Hair follicular keratinocyte (primary cell): ENCODE measurements around the gene SSU72. TPM values are rescaled to one million over a fixed set of nuclear protein-coding genes. Genes with fewer than 3 reads are reported as not detected.

Experiments
- total RNA-seq: library from RNA; depleted of rRNA; stranded (reverse); fragments of >200 nt; gene quantifications from 2 replicates; pipeline ENCODE4 v1.2.3, GENCODE V29; 2015

SSU72 gene
- total RNA-seq, result 130 and 156 TPM in 2 replicates

DNA sequence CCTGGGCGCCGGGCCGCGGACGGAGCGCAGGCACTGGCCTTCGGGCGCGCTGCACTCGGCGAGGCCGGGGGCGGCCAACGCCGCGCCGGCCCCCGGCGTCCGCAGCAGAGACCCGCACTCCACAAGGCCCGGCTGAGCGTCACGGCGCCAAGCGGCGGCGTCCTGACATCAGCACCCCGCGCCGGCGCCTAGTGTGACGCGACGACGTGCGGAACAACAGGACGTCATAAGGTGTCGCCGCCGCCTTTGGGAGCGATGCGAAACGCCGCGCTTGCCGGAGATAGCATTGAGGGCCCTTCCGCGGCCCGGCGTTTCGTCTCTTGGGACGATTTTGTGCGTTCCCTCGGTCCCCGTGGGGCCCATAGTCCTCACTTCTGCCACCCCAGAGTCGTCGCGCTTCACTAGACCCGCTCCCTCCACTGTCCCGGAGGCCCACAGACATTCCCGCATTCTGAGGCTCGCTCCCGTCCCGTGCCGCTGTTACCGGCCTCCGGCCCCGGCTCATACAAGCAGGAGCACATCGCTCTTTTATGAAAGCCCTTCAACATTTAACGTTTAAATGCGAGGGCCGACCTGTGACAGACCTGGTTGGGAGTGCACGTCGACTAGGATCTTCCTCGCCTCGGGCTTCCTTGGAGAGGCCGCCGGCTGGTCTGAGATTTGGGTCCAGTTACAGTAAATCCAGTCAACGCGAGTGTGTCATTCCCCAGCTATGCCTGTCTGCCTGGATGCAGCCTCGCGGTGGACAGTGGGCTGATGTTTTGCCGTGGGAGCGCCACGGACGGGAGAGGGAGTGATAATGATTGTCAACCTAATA is at the start of gene SSU72:
SSU72 (minus strand) TSS at position 143 of the 817 bp plus-strand sequence. CDS start 306 bp downstream, outside the sequence.

DNA sequence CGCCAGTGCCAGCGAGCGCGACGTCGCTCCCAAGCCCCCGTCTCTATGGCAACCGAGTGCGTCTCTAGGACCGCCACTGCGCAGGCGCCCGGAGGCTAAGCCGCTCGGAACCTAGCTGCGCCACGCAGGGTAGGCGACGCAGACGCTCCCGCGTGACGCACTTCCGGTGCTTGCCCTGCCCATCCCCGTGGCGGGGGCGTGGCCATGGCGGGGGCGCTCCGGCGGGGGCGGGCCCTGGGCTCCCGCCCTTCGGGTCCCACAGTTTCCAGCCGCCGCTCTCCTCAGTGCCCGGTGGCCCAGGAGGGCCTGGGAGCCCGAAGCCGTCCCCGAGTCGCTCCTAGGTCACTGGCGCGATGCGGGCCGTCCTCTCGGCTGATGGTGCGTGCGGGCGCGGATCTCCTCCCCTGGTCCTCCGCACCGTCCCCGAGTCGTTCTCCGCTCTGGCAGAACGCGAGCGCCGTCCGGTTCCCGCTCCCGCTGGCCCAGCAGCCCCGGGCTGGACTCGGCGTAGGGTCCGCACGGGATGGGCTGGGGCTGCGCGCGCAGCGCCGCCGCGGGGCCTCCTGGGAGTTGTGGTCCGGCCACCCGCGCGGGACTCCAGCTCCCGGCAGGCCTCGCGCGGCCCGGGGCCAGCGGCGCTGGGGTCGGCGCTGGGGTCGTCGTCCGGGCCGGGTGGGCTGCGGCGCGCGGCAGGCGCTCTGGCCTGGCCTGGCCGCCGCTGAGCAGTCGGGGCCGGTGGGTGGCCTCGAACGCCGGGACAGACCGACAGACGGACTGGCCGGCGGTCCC is 40.8 kb upstream of the SSU72 start, which contains the start of gene MIB2:
MIB2 (plus strand) TSS at position 245 of the 789 bp plus-strand sequence. CDS start 7,953 bp downstream, outside the sequence.

DNA sequence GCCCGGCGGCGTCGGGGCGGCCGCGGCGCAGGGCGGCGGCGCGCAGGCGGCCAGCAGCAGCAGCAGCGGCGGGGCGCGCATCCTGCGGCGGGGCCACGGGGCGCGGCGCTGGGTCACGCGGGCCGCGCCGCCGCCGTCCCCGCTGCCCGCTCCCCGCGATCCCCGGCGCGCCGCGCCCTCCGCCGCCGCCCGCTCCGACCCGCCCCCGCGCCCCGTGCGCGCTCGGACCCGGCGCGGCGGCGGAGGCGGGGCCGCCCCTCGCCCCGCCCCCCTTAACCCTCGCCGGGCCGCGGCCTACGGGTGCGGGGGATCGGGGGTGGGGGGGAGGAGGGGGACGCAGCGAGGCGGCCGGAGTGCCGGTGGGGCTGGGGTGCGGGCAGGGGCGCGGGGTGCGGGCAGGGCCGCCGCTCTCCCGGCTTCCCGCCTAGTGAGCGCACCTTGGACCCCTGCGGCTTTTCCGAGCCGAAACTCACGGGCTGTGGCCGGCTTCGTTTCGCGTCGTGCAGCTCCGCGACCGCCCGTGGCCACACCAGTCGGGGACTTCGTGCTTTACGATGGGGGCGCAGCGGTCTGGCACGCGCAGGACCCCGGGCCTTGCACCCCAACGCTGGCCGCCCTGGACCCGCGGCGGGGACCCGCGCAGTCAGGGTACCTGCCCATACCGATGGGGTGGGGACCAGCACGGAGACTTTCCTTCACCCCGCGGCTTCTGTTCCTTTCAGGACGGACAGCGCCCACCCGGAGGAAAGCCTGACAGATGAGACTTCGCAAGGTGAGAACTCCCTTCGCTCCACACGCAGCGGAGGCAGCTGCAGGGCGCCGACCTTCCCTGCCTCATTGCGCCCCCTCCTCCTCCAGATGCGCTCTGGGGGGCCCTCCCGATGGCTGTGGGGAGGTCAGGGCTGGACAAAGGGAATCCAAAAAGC is 25.5 kb upstream of the SSU72 start, which contains the start of gene FNDC10:
FNDC10 (minus strand) TSS at position 201 of the 926 bp plus-strand sequence; CDS start at position 81, 120 bp downstream.

DNA sequence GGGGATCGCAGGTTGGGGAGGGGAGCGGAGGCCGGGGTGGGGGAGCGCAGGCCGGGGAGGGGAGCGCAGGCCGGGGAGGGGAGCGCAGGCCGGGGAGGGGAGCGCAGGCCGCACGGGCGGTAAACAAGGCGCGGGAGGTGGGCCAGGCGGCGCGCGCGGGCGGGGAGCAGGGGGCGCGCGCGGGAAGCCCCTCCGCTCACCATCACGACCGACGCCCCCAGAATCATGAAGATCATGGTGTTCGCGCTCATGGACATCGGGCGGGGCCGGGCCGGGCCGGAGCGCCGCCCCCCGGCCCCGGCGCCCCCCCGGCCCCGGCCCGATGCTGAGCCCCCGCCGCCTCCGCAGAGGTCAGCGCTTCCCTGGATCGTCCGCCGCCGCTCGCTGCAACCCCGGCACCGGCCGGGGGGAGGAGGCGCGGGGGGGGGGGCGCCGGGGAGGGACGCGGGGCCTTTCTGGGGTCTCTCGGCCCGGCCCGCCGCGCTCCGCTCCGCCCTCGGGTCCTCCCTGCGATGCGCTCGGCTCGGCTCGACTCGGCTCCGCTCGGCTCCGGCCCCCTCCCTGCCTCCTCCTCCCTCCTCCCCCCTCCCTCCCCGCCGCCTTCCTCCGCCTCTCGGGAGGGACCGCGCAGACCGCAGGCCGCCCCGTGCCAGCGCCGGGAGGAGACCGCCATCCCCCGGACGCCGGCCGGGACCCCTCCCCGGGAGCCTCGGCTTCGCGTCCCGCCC is 34.4 kb downstream of the SSU72 start, which contains the start of gene TMEM240:
TMEM240 (minus strand) TSS at position 535 of the 728 bp plus-strand sequence; CDS start at position 257, 278 bp downstream.

DNA sequence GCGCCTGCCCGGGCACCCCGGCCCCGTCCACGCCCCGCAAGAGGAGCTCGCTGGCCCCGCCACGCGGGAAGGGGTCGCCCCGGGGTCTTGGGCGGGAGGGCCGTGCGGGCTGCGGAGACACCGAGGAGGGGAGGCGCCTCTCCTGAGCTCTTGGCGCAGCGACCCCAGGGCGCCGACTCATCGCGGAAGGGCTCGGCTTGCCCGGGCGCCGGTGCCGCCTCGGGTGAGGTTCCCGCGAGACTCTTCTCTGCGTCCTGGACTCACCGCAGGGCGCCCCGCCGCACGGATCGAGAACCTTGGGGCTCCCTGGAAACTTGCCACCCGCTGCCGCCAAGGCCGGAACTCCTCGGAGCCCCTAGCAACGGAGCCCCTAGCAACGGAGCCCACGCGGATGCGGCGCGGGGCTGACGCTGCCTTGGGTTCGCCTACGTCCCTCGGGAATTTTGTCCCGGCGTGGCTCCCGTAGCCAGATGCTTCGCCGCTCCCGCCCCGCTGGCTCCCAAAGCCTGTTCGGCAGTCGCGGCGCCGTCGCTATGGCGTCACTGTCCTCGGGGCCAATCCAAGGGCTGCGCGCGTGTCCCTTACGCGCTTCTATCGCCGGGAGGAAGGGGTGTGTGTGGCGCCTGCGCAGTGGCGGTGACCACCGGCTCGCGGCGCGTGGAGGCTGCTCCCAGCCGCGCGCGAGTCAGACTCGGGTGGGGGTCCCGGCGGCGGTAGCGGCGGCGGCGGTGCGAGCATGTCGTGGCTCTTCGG is 63.0 kb downstream of the SSU72 start, which contains the start of gene ATAD3A:
ATAD3A (plus strand) TSS at position 630 of the 753 bp plus-strand sequence; CDS start at position 737, 107 bp downstream.

Other genes starting within 250 kb of the SSU72 start
- gene TAS1R3, start 243.6 kb downstream of the SSU72 start, total RNA-seq, result under 0.01 TPM in 1 of 2 replicates, not detected in the other
- gene DVL1, start 225.4 kb downstream of the SSU72 start, total RNA-seq, result 109 and 156 TPM in 2 replicates
- gene MXRA8, start 216.3 kb downstream of the SSU72 start, total RNA-seq, result 0.39 and 2.0 TPM in 2 replicates
- gene AURKAIP1, start 199.7 kb downstream of the SSU72 start, total RNA-seq, result 170 and 228 TPM in 2 replicates
- 39.0 and 54.7 TPM in 2 replicates for gene CCNL2, start 175.5 kb downstream of the SSU72 start, total RNA-seq
- gene MRPL20, start 167.6 kb downstream of the SSU72 start, total RNA-seq, result 106 and 211 TPM in 2 replicates
- gene ANKRD65, start 153.6 kb downstream of the SSU72 start, total RNA-seq, result 4.9 and 5.8 TPM in 2 replicates
- 7.6 and 12.5 TPM in 2 replicates for gene VWA1, start 139.2 kb downstream of the SSU72 start, total RNA-seq
- not detected in 2 replicates for gene ATAD3C, start 125.2 kb downstream of the SSU72 start, total RNA-seq
- gene ATAD3B, start 103.1 kb downstream of the SSU72 start, total RNA-seq, result 15.9 and 49.1 TPM in 2 replicates
- 40.2 and 78.4 TPM in 2 replicates for gene ATAD3A, start 62.7 kb downstream of the SSU72 start, total RNA-seq
- not detected in 2 replicates for gene TMEM240, start 34.2 kb downstream of the SSU72 start, total RNA-seq
- 3.5 and 4.7 TPM in 2 replicates for gene FNDC10, start 25.3 kb upstream of the SSU72 start, total RNA-seq
- gene MIB2, start 40.6 kb upstream of the SSU72 start, total RNA-seq, result 24.0 and 45.4 TPM in 2 replicates
- 0.08 and 3.7 TPM in 2 replicates for gene MMP23B, start 57.3 kb upstream of the SSU72 start, total RNA-seq
- gene CDK11B, start 84.1 kb upstream of the SSU72 start, total RNA-seq, result 9.0 and 14.0 TPM in 2 replicates
- 8.0 and 12.4 TPM in 2 replicates for gene SLC35E2B, start 117.9 kb upstream of the SSU72 start, total RNA-seq
- 7.2 and 10.3 TPM in 2 replicates for gene CDK11A, start 149.5 kb upstream of the SSU72 start, total RNA-seq
- gene NADK, start 203.6 kb upstream of the SSU72 start, total RNA-seq, result 30.9 and 48.6 TPM in 2 replicates